SK-N-SH treated with all-trans-retinoic acid at 6 μM for 48 hours (cell line): Measurements from ENCODE around the gene CCDC17.
A peak's percentile ranks its signal among the peaks of the same experiment; 100 is the strongest.

Source experiments
- ATAC-seq: fragments of 200-7000 bp; cut with Tn5 transposase; 3 replicates; pipeline ENCODE4 v1.9.1; 2020; ENCODE audit warnings: mild to moderate bottlenecking, moderate library complexity
- ARNTL ChIP-seq: fragments of 450-650 bp; formaldehyde crosslinking; IDR thresholded peaks from 2 replicates; pipeline ENCODE4 v1.5.0; 2020; ENCODE audit warnings: low read depth, mild to moderate bottlenecking, moderate library complexity, borderline replicate concordance
- BACH2 ChIP-seq: fragments of 250-450 bp; sonication (Bioruptor Pico); IDR thresholded peaks from 2 replicates; pipeline ENCODE4 v1.9.0; 2021; ENCODE audit warnings: mild to moderate bottlenecking, borderline replicate concordance
- CREB5 ChIP-seq: fragments of 250-450 bp; sonication (Bioruptor Pico); IDR thresholded peaks from 2 replicates; pipeline ENCODE4 v1.5.1; 2020; ENCODE audit warnings: low read depth, mild to moderate bottlenecking, moderate library complexity
- CSDC2 ChIP-seq: fragments of 250-450 bp; sonication (Bioruptor Pico); IDR thresholded peaks from 2 replicates; pipeline ENCODE4 v1.5.0; 2020; ENCODE audit warnings: mild to moderate bottlenecking, moderate library complexity
- CSRNP3 ChIP-seq: fragments of 250-450 bp; sonication (Bioruptor Pico); IDR thresholded peaks from 2 replicates; pipeline ENCODE4 v1.5.1; 2021; ENCODE audit warnings: mild to moderate bottlenecking, moderate library complexity
- ESRRG ChIP-seq: fragments of 250-450 bp; sonication (Bioruptor Pico); IDR thresholded peaks from 2 replicates; pipeline ENCODE4 v1.6.1; 2021; ENCODE audit warnings: mild to moderate bottlenecking
- GLIS3 ChIP-seq: fragments of 250-450 bp; sonication (Bioruptor Pico); IDR thresholded peaks from 2 replicates; pipeline ENCODE4 v1.5.0; 2020; ENCODE audit warnings: mild to moderate bottlenecking, moderate library complexity
- ISL1 ChIP-seq: fragments of 250-450 bp; sonication (Bioruptor Pico); IDR thresholded peaks from 2 replicates; pipeline ENCODE4 v2.1.2; 2022; ENCODE audit warnings: mild to moderate bottlenecking, moderate library complexity
- OSR1 ChIP-seq: fragments of 250-450 bp; sonication (Bioruptor Pico); IDR thresholded peaks from 2 replicates; pipeline ENCODE4 v1.8.0; 2022; ENCODE audit warnings: moderate library complexity, mild to moderate bottlenecking, inconsistent platforms
- PATZ1 ChIP-seq: fragments of 250-450 bp; sonication (Bioruptor Pico); IDR thresholded peaks from 2 replicates; pipeline ENCODE4 v1.8.0; 2020; ENCODE audit warnings: mild to moderate bottlenecking, moderate library complexity, borderline replicate concordance
- POU6F1 ChIP-seq: fragments of 250-450 bp; sonication (Bioruptor Pico); IDR thresholded peaks from 2 replicates; pipeline ENCODE4 v1.8.0; 2021; ENCODE audit warnings: low read depth, mild to moderate bottlenecking, moderate library complexity, borderline replicate concordance
- PPARA ChIP-seq: fragments of 250-450 bp; sonication (Bioruptor Pico); IDR thresholded peaks from 2 replicates; pipeline ENCODE4 v1.5.0; 2020; ENCODE audit warnings: mild to moderate bottlenecking, borderline replicate concordance
- RARB ChIP-seq: fragments of 250-450 bp; sonication (Bioruptor Pico); IDR thresholded peaks from 2 replicates; pipeline ENCODE4 v1.8.0; 2021; ENCODE audit warnings: mild to moderate bottlenecking, moderate library complexity
- SNAI2 ChIP-seq: fragments of 250-450 bp; sonication (Bioruptor Pico); IDR thresholded peaks from 2 replicates; pipeline ENCODE4 v1.5.0; 2020; ENCODE audit warnings: mild to moderate bottlenecking, moderate library complexity
- TCF4 ChIP-seq: fragments of 250-450 bp; sonication (Bioruptor Pico); IDR thresholded peaks from 2 replicates; pipeline ENCODE4 v1.8.0; 2021; ENCODE audit warnings: mild to moderate bottlenecking, moderate library complexity, borderline replicate concordance
- TOX ChIP-seq: fragments of 250-450 bp; sonication (Bioruptor Pico); IDR thresholded peaks from 2 replicates; pipeline ENCODE4 v1.8.0; 2021; ENCODE audit warnings: mild to moderate bottlenecking, moderate library complexity, borderline replicate concordance
- TSHZ2 ChIP-seq: fragments of 250-450 bp; sonication (Bioruptor Pico); IDR thresholded peaks from 2 replicates; pipeline ENCODE4 v1.5.0; 2020; ENCODE audit warnings: mild to moderate bottlenecking, moderate library complexity
- ZC3H10 ChIP-seq: fragments of 250-450 bp; sonication (Bioruptor Pico); IDR thresholded peaks from 2 replicates; pipeline ENCODE4 v1.5.1; 2021; ENCODE audit warnings: mild to moderate bottlenecking, moderate library complexity
- ZFP3 ChIP-seq: fragments of 250-450 bp; sonication (Bioruptor Pico); IDR thresholded peaks from 2 replicates; pipeline ENCODE4 v1.5.0; 2020; ENCODE audit warnings: mild to moderate bottlenecking, moderate library complexity
- ZFP30 ChIP-seq: fragments of 450-650 bp; formaldehyde crosslinking; IDR thresholded peaks from 2 replicates; pipeline ENCODE4 v1.5.0; 2022; ENCODE audit warnings: mild to moderate bottlenecking, moderate library complexity
- ZNF565 ChIP-seq: fragments of 450-650 bp; formaldehyde crosslinking; conservative IDR thresholded peaks from 2 replicates; pipeline ENCODE4 v1.5.0; 2020; ENCODE audit warnings: low read depth, mild to moderate bottlenecking, moderate library complexity
- ZNF70 ChIP-seq: fragments of 450-650 bp; formaldehyde crosslinking; IDR thresholded peaks from 2 replicates; pipeline ENCODE4 v1.5.0; 2020; ENCODE audit warnings: mild to moderate bottlenecking, moderate library complexity
- ZNF8 ChIP-seq: fragments of 450-650 bp; formaldehyde crosslinking; IDR thresholded peaks from 2 replicates; pipeline ENCODE4 v1.5.0; 2020; ENCODE audit warnings: mild to moderate bottlenecking, moderate library complexity

The CCDC17 gene

GRCh38 chr1:45619149-45619921, 4.5 kb downstream of the CCDC17 start (continued):
- no peak for TF ChIP-seq ZNF565 (CRISPR knock-in tag)

- ATAC-seq = peak; percentile 35
- no peak for TF ChIP-seq GLIS3
- TF ChIP-seq TOX = no peak
- TF ChIP-seq ZNF8 (CRISPR knock-in tag) = no peak
- TF ChIP-seq ESRRG (CRISPR knock-in tag) = no peak
- TF ChIP-seq CSDC2 = no peak
- no peak for TF ChIP-seq ZFP3 (CRISPR knock-in tag)
- TF ChIP-seq ZNF565 (CRISPR knock-in tag) = no peak
- no peak for TF ChIP-seq CREB5 (CRISPR knock-in tag)
- no peak for TF ChIP-seq SNAI2
- TF ChIP-seq POU6F1 = no peak
- no peak for TF ChIP-seq ARNTL
- no peak for TF ChIP-seq ZNF70 (CRISPR knock-in tag)
- TF ChIP-seq TCF4 (CRISPR knock-in tag) = no peak
- TF ChIP-seq ZC3H10 (CRISPR knock-in tag) = no peak
- no peak for TF ChIP-seq PPARA (CRISPR knock-in tag)
- TF ChIP-seq RARB (CRISPR knock-in tag) = no peak
- no peak for TF ChIP-seq BACH2 (CRISPR knock-in tag)
- TF ChIP-seq ZFP30 (CRISPR knock-in tag) = no peak
- TF ChIP-seq ISL1 (CRISPR knock-in tag) = no peak
- TF ChIP-seq TSHZ2 (CRISPR knock-in tag) = no peak
Measured at GRCh38 chr1:45617618-45618017, 6.2 kb downstream of the CCDC17 start.

- TF ChIP-seq BACH2 (CRISPR knock-in tag) (no peak), PATZ1 (CRISPR knock-in tag) (no peak), SNAI2 (no peak), CSRNP3 (CRISPR knock-in tag) (no peak), ZNF565 (CRISPR knock-in tag) (no peak), ZNF8 (CRISPR knock-in tag) (no peak), ARNTL (no peak), ZNF70 (CRISPR knock-in tag) (no peak), TOX (no peak), POU6F1 (no peak), CREB5 (CRISPR knock-in tag) (no peak), CSDC2 (no peak), OSR1 (CRISPR knock-in tag) (no peak), ESRRG (CRISPR knock-in tag) (no peak), ZC3H10 (CRISPR knock-in tag) (no peak), ISL1 (CRISPR knock-in tag) (no peak)
- no peak for ATAC-seq
Measured at GRCh38 chr1:45615885-45616284, 8.0 kb downstream of the CCDC17 start.
